Measurements from ENCODE around the gene WDR77.

DNA sequence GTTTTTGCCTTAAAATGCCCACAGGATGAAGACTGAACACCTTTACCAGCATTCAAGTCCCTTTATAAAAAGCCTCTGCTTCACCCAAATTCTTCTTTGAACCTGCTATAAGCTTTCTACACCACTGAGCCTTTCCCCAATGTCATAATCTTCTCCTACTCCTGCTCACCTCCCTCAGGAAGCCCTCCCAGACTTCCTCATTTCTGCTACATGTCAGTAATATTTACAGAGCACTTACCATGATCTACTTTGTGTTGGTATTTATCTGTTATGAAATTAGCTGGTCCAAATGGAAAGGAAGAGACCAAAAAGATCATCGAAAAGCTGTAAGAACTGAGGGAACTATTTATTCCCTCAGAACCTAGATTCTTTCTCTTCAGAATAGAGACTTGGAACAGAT is 30.0 kb downstream of the WDR77 start:
- TF ChIP-seq, protein P1, sequence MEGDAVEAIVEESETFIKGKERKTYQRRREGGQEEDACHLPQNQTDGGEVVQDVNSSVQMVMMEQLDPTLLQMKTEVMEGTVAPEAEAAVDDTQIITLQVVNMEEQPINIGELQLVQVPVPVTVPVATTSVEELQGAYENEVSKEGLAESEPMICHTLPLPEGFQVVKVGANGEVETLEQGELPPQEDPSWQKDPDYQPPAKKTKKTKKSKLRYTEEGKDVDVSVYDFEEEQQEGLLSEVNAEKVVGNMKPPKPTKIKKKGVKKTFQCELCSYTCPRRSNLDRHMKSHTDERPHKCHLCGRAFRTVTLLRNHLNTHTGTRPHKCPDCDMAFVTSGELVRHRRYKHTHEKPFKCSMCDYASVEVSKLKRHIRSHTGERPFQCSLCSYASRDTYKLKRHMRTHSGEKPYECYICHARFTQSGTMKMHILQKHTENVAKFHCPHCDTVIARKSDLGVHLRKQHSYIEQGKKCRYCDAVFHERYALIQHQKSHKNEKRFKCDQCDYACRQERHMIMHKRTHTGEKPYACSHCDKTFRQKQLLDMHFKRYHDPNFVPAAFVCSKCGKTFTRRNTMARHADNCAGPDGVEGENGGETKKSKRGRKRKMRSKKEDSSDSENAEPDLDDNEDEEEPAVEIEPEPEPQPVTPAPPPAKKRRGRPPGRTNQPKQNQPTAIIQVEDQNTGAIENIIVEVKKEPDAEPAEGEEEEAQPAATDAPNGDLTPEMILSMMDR (IDR thresholded peaks at IDR 0.05) = no peak
- TF ChIP-seq POLR2AphosphoS5 (IDR thresholded peaks at IDR 0.05; ENCODE audit: insufficient read depth in 1 of 2, low read depth in 1 of 2) = no peak
- TF ChIP-seq POLR2A (IDR thresholded peaks at IDR 0.05) = no peak

All from vagina (tissue), 2 donors.